Neuronal stem cell (in vitro differentiated cells): Measurements from ENCODE around the gene ETS1.

Experiments used
- DNase-seq: peaks from one replicate; pipeline ENCODE4 v3.0.0-alpha.2; 2013; ENCODE audit warnings: low spot score
- H2AFZ ChIP-seq: one replicate; pipeline ENCODE4 v1.6.1; 2013; ENCODE audit warnings: mild to moderate bottlenecking, low read length, inconsistent platforms
- H2AK5ac ChIP-seq: 2 replicates; pipeline ENCODE4 v1.6.1; 2013; ENCODE audit warnings: low read depth, mild to moderate bottlenecking, inconsistent platforms, low read length, moderate library complexity, mixed read lengths
- H2BK120ac ChIP-seq: 2 replicates; pipeline ENCODE4 v1.6.1; 2013; ENCODE audit warnings: low read depth, mild to moderate bottlenecking, inconsistent platforms, low read length, moderate library complexity, mixed read lengths
- H2BK12ac ChIP-seq: one replicate; pipeline ENCODE4 v1.6.1; 2013; ENCODE audit warnings: low read length, inconsistent platforms
- H2BK15ac ChIP-seq: 2 replicates; pipeline ENCODE4 v1.6.1; 2013; ENCODE audit warnings: mild to moderate bottlenecking, low read length, inconsistent platforms, mixed read lengths
- H2BK5ac ChIP-seq: one replicate; pipeline ENCODE4 v1.6.1; 2013; ENCODE audit warnings: inconsistent platforms, mild to moderate bottlenecking, low read length, moderate library complexity
- H3K14ac ChIP-seq: one replicate; pipeline ENCODE4 v1.6.1; 2013; ENCODE audit warnings: low read length, inconsistent platforms
- H3K18ac ChIP-seq: 2 replicates; pipeline ENCODE4 v1.6.1; 2013; ENCODE audit warnings: low read length, inconsistent platforms
- H3K23ac ChIP-seq: 2 replicates; pipeline ENCODE4 v1.6.1; 2013; ENCODE audit warnings: low read depth, mild to moderate bottlenecking, mixed read lengths, low read length, inconsistent platforms; ENCODE audit not compliant: poor library complexity
- H3K27ac ChIP-seq: replicated peaks from 3 replicates; pipeline ENCODE4 v1.5.1; 2013; ENCODE audit warnings: low read length, inconsistent platforms
- H3K27me3 ChIP-seq, 3 experiments: 2 replicates each; pipeline ENCODE4 v1.6.1; 2013; ENCODE audit warnings: low read length in 3 of 3, mild to moderate bottlenecking in 2 of 3, inconsistent platforms in 1 of 3, low read depth in 1 of 3, mixed read lengths in 1 of 3, moderate library complexity in 1 of 3; ENCODE audit not compliant: control insufficient read depth in 3 of 3, insufficient read depth in 3 of 3
- H3K36me3 ChIP-seq, 2 donors: replicated peaks in 1 of 2; 2 replicates each; pipeline ENCODE4 v1.6.1; 2013; ENCODE audit warnings: low read length in 2 of 2; ENCODE audit not compliant: control insufficient read depth in 2 of 2, insufficient read depth in 2 of 2
- H3K4ac ChIP-seq: 2 replicates; pipeline ENCODE4 v1.6.1; 2013; ENCODE audit warnings: inconsistent platforms, mild to moderate bottlenecking, low read length, moderate library complexity
- H3K4me1 ChIP-seq, 2 donors: 1 replicate in 1 of 2; 2 replicates in 1 of 2; pipeline ENCODE4 v1.6.1; 2013; ENCODE audit warnings: low read length in 2 of 2, low read depth in 1 of 2; ENCODE audit not compliant: control insufficient read depth in 2 of 2, insufficient read depth in 1 of 2
- H3K4me2 ChIP-seq: one replicate; pipeline ENCODE4 v1.6.1; 2013; ENCODE audit warnings: mild to moderate bottlenecking, low read length, inconsistent platforms; ENCODE audit not compliant: insufficient read depth, poor library complexity, severe bottlenecking
- H3K4me3 ChIP-seq, 2 donors: 2 replicates each; pipeline ENCODE4 v1.5.1; 2013; ENCODE audit warnings: low read length in 2 of 2, mild to moderate bottlenecking in 2 of 2, inconsistent platforms in 1 of 2, moderate library complexity in 1 of 2
- H3K79me1 ChIP-seq: one replicate; pipeline ENCODE4 v1.6.1; 2013; ENCODE audit warnings: low read depth, mild to moderate bottlenecking, inconsistent platforms, low read length, moderate library complexity
- H3K9ac ChIP-seq: one replicate; pipeline ENCODE4 v1.6.1; 2013; ENCODE audit warnings: mild to moderate bottlenecking, low read depth, low read length, inconsistent platforms; ENCODE audit not compliant: poor library complexity
- H3K9me3 ChIP-seq, 2 donors: replicated peaks in 1 of 2; 2 replicates each; pipeline versions ENCODE3 to v1.6.1; 2013; ENCODE audit warnings: low read length in 2 of 2, mild to moderate bottlenecking in 2 of 2, inconsistent platforms in 1 of 2, low read depth in 1 of 2, mixed read lengths in 1 of 2, moderate library complexity in 1 of 2; ENCODE audit not compliant: control insufficient read depth in 2 of 2, insufficient read depth in 1 of 2
- H4K8ac ChIP-seq: one replicate; pipeline ENCODE4 v1.6.1; 2013; ENCODE audit warnings: low read depth, mild to moderate bottlenecking, inconsistent platforms, low read length, moderate library complexity
- H4K91ac ChIP-seq: one replicate; pipeline ENCODE4 v1.6.1; 2013; ENCODE audit warnings: low read length, low read depth, mild to moderate bottlenecking, inconsistent platforms; ENCODE audit not compliant: poor library complexity
- WGBS, 2 donors: extraction: QIAGEN DNeasy Blood & Tissue Kit; methylation state at CpG; one replicate each; pipeline ENCODE4 v1.1.7; 2013; ENCODE audit warnings: missing lambda C conversion rate in 2 of 2, mixed read lengths in 1 of 2; ENCODE audit not compliant: insufficient read length in 2 of 2, insufficient replicate concordance in 1 of 2; ENCODE audit errors: extremely low coverage in 2 of 2; 5-methylcytosine and 5-hydroxymethylcytosine counted together

The ETS1 gene

DNA sequence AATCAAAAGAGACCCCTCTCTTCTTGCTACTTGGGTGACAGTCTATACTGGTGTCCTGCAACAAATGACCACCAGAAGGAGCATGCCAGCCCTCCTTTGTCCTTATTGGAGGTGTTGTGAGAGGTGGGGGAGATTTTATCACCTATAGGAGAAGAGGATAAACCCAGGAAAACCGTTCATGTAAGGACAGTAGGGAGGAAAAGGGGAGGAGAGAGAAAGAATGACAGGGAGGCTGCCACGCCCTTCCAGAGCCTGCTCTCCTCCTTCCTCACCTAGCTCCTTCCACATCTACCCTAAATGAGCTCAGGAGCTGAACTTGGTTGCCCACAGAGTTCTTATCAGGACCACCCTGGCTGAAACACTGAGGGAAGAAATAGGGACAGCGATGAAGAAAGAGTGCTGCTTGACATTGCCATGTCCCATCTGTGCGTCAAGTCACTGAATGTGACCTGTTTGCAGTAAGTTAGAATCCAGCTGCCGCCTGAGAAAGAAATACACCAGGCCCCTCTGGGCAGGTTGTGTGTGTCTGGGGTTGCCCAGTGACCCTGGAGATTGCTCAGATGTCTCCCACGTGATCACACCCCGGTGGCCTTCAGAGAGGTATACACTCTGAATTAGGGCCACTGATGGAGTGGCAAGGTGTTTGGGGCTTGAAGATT, 40.4 kb upstream of the ETS1 start:
- no peak overlapping the region for H2BK120ac ChIP-seq
- H3K79me1 ChIP-seq = no peaks in the 10 kb centered on the region
- no peak for DNase-seq
- no peak overlapping the region for H3K18ac ChIP-seq
- H3K4me1 ChIP-seq = peaks cover 2 to 14% of the 10 kb centered on the region in 2 donors
- no peak overlapping the region for H2AK5ac ChIP-seq
- no peak overlapping the region for H3K27ac ChIP-seq
- no peak overlapping the region for H2BK5ac ChIP-seq
- no peaks in the 10 kb centered on the region for H3K36me3 ChIP-seq
- no peak overlapping the region for H3K14ac ChIP-seq
- H3K23ac ChIP-seq = no peak overlapping the region
- no peak overlapping the region for H3K4ac ChIP-seq
- no peak overlapping the region for H4K8ac ChIP-seq
- no peak overlapping the region for H3K4me2 ChIP-seq
- no peak overlapping the region for H3K9ac ChIP-seq
- no peak overlapping the region for H4K91ac ChIP-seq
- no peak overlapping the region for H3K4me3 ChIP-seq
- H2BK15ac ChIP-seq = no peak overlapping the region
- H2BK12ac ChIP-seq = no peak overlapping the region
- no peaks in the 10 kb centered on the region for H3K9me3 ChIP-seq
- H2AFZ ChIP-seq = no peak overlapping the region
- no CpG with 5 or more reads among the region's 7 CpGs for WGBS, 2 donors
- H3K27me3 ChIP-seq = no peaks in the 10 kb centered on the region

DNA sequence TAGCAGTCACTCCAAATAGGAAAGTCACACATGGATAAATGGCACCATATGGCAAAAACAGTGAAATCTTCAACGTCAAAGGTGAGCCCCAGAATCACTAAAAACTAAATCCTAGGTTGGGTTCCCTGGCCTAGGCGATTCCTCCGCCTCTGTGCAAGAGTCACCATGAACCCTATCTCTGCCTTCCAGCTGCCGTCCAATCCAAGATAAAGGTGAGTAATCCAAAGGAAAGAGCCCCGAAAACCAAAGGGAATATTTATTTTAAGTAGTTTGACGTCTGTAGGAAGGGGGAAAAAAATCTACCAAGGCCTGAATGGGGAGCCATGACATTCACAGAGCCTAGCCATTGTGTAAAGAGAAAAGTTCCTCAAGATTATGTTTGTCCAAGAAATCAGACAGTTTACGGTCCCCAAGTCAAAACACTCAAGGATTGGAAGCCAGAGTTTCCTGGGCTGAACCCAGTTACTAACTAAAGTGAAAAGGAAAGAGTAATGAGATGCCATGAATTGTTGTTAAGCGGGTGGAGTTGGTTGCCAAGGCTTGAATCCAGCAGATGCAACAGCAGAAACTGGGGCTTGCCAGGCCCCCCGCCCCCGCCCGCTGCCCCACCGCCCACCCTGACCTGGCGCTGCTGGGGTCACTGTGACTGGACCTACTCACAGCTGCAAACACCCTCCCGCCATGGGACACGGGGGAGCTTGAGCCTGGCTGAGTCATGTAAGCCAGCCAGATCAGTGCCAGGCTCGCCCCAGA, 39.7 kb upstream of the ETS1 start:
- Histone ChIP-seq H3K27me3 (no peaks in the 10 kb centered on the region), H2AK5ac (no peak overlapping the region), H3K36me3 (no peaks in the 10 kb centered on the region), H3K4me2 (no peak overlapping the region), H3K27ac (no peak overlapping the region), H3K79me1 (no peaks in the 10 kb centered on the region), H2AFZ (no peak overlapping the region), H2BK12ac (no peak overlapping the region), H2BK5ac (no peak overlapping the region), H4K8ac (no peak overlapping the region), H2BK15ac (no peak overlapping the region), H3K9ac (no peak overlapping the region), H2BK120ac (no peak overlapping the region), H3K14ac (no peak overlapping the region), H3K4me1 (peaks cover 2 to 14% of the 10 kb centered on the region in 2 donors), H3K4me3 (no peak overlapping the region), H3K4ac (no peak overlapping the region), H4K91ac (no peak overlapping the region), H3K9me3 (no peaks in the 10 kb centered on the region), H3K23ac (no peak overlapping the region), H3K18ac (no peak overlapping the region)
- no CpG with 5 or more reads among the region's 16 CpGs for WGBS, 2 donors
- no peak for DNase-seq

DNA sequence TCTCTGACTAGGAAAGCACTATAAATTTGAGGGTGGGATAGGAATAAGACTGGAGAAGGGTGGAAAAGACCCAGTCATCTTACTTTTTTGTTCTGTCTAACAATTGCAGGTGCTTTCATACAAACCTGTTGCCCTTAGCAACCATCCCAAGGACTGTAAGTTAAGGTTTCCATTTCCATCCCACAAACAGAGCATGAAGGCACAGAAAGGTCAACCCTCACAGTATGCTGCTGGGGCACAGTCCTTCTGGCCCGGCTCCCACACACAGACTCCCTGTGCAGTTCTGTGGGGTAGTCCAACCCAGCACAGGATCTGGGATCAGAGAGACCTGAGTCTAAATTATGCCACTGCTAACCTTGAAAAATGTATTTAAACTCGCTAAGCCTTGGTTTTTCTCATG, 38.4 kb upstream of the ETS1 start:
- no peak for DNase-seq
- Histone ChIP-seq H3K14ac (no peak overlapping the region), H3K4ac (no peak overlapping the region), H3K27ac (no peak overlapping the region), H3K9me3 (no peaks in the 10 kb centered on the region), H4K91ac (no peak overlapping the region), H3K4me3 (no peak overlapping the region), H2BK5ac (no peak overlapping the region), H4K8ac (no peak overlapping the region), H3K23ac (no peak overlapping the region), H3K4me2 (no peak overlapping the region), H2AFZ (no peak overlapping the region), H3K79me1 (no peaks in the 10 kb centered on the region), H2AK5ac (no peak overlapping the region), H3K27me3 (no peaks in the 10 kb centered on the region), H2BK12ac (no peak overlapping the region), H3K9ac (no peak overlapping the region), H3K18ac (no peak overlapping the region), H3K4me1 (peaks cover 2 to 13% of the 10 kb centered on the region in 2 donors), H3K36me3 (no peaks in the 10 kb centered on the region), H2BK120ac (no peak overlapping the region), H2BK15ac (no peak overlapping the region)
- no CpG with 5 or more reads among the region's 2 CpGs for WGBS, 2 donors

DNA sequence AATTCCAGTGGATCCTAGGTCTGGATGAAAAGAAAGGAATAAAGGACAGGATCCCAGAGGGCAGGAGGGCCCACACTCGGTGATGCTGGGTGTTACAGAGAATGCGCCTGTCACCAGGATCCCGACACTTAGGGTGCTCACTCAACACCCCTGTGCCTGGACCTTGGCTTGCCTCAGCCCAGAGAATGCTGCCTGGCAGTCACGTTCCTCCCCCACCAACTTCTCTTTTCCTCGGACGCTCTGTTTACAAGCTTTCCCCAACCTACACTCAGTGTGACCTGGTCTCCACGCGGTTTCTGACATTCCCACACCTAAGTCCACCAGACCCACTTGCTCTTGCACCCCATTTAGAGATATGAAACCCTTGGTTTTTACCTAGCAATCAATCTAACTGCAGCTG, 38.0 kb upstream of the ETS1 start:
- H3K4me3 ChIP-seq = no peak overlapping the region
- H3K9me3 ChIP-seq = no peaks in the 10 kb centered on the region
- no peak overlapping the region for H3K18ac ChIP-seq
- H2BK12ac ChIP-seq = no peak overlapping the region
- H3K27ac ChIP-seq = no peak overlapping the region
- H4K91ac ChIP-seq = no peak overlapping the region
- DNase-seq = no peak
- no peak overlapping the region for H3K23ac ChIP-seq
- no peak overlapping the region for H2AK5ac ChIP-seq
- no peak overlapping the region for H4K8ac ChIP-seq
- no CpG with 5 or more reads among the region's 8 CpGs for WGBS, 2 donors
- H3K79me1 ChIP-seq = no peaks in the 10 kb centered on the region
- H3K4me2 ChIP-seq = no peak overlapping the region
- no peak overlapping the region for H2BK15ac ChIP-seq
- H3K36me3 ChIP-seq = no peaks in the 10 kb centered on the region
- no peak overlapping the region for H2BK5ac ChIP-seq
- no peak overlapping the region for H3K14ac ChIP-seq
- no peak overlapping the region for H2BK120ac ChIP-seq
- no peak overlapping the region for H3K9ac ChIP-seq
- H3K4me1 ChIP-seq = peaks cover 2 to 10% of the 10 kb centered on the region in 2 donors
- no peaks in the 10 kb centered on the region for H3K27me3 ChIP-seq
- no peak overlapping the region for H2AFZ ChIP-seq
- no peak overlapping the region for H3K4ac ChIP-seq
